Coronary artery (tissue), 2 donors: ENCODE results near the gene SH2D6.
"Not testable (repeated sequence)": the region's sequence is repeated elsewhere in the genome, so short reads cannot be mapped to it uniquely, and the experiment has no call there.

Source experiments
- DNase-seq: peaks from one replicate; pipeline ENCODE4 v3.0.0-alpha.2; 2017; ENCODE audit warnings: low spot score
- H3K27ac ChIP-seq, 2 donors: fragments of 200-600 bp; sonication (generic); one replicate each; pipeline ENCODE4 v1.5.1; 2016 to 2019
- H3K4me3 ChIP-seq: fragments of 200-600 bp; sonication (generic); 2 replicates; pipeline ENCODE4 v1.5.1; 2016; ENCODE audit warnings: mild to moderate bottlenecking, moderate library complexity
- TF ChIP-seq, protein P1 (sequence below): fragments of 200-600 bp; sonication (generic); IDR thresholded peaks from one replicate; pipeline ENCODE4 v1.5.1; 2019; ENCODE audit warnings: antibody characterized with exemption

The SH2D6 gene

DNA sequence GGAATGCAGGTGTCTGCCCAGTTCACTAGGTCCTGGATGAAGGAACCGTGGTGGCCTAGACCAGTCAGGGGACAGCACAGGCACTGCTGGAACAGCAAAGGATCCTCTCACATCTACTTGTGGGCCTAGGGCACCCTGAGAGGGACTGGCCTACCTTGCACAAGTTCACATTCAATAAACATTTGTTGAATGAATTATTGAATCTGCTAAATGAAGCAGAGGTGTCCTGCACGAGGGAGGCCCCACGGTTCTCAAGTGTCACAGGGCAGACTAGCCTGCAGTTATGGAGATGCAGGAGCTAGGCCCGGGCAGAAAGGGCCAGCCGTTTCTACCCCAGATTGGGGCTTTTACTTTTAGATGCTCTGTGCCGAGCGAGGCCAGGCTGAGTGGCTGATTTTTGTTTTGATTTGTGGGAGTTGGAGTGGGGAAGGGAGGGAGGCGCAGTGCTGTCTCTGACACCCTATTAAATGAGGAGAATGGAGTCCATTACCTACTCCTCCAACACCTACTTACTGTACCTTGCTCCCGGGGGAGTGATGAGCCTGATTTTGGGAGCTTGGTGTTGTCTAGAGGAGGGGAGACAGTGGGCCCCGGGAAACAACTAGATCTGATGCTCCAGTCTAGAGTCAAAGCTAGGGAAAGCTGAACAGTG lies 18.4 kb downstream of the SH2D6 start:
- Histone ChIP-seq H3K27ac (peak overlapping the region; percentile 90 to 98), H3K4me3 (peak overlapping the region; percentile 72)
- no peak for DNase-seq
- TF ChIP-seq, protein P1, sequence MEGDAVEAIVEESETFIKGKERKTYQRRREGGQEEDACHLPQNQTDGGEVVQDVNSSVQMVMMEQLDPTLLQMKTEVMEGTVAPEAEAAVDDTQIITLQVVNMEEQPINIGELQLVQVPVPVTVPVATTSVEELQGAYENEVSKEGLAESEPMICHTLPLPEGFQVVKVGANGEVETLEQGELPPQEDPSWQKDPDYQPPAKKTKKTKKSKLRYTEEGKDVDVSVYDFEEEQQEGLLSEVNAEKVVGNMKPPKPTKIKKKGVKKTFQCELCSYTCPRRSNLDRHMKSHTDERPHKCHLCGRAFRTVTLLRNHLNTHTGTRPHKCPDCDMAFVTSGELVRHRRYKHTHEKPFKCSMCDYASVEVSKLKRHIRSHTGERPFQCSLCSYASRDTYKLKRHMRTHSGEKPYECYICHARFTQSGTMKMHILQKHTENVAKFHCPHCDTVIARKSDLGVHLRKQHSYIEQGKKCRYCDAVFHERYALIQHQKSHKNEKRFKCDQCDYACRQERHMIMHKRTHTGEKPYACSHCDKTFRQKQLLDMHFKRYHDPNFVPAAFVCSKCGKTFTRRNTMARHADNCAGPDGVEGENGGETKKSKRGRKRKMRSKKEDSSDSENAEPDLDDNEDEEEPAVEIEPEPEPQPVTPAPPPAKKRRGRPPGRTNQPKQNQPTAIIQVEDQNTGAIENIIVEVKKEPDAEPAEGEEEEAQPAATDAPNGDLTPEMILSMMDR: no peak

DNA sequence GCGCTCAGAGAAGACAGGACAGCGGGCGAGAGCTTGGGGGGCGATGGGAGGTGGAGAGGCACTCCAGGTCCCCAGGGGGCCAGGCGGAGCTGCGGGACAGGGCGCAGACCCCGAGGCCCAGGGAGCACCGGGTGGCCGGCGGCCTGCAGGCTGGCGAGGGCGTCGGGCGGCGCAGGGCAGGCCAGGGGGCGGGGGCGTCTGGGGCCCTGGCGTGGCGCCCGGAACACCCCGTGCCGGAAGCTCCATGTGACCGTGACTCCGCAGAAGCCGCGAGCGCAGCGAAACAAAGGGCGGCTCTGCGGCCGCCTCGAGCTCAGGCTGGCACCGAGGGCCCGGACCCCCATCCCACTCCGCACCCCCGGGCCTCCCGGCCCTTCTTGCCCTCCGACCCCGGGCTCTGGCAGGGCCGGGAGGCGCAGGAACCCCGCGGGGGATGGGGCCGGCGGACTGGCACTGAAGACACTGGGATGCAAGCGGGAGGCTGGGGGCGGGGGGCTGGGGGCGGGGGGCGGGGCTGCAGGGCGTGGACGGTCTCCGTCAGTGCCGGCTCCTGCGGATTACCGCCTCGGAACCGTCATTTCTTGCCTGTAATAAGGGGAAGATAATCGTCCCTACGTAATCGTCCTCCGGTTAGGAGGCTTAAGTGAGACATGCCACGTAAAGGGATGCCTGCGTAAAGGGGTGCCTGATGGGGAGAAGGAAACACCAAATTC lies 19.1 kb downstream of the SH2D6 start:
- peak overlapping the region; percentile 90 to 98 for H3K27ac ChIP-seq
- DNase-seq: peak; percentile 94
- H3K4me3 ChIP-seq: peak overlapping the region; percentile 72
- TF ChIP-seq, protein P1: no peak

DNA sequence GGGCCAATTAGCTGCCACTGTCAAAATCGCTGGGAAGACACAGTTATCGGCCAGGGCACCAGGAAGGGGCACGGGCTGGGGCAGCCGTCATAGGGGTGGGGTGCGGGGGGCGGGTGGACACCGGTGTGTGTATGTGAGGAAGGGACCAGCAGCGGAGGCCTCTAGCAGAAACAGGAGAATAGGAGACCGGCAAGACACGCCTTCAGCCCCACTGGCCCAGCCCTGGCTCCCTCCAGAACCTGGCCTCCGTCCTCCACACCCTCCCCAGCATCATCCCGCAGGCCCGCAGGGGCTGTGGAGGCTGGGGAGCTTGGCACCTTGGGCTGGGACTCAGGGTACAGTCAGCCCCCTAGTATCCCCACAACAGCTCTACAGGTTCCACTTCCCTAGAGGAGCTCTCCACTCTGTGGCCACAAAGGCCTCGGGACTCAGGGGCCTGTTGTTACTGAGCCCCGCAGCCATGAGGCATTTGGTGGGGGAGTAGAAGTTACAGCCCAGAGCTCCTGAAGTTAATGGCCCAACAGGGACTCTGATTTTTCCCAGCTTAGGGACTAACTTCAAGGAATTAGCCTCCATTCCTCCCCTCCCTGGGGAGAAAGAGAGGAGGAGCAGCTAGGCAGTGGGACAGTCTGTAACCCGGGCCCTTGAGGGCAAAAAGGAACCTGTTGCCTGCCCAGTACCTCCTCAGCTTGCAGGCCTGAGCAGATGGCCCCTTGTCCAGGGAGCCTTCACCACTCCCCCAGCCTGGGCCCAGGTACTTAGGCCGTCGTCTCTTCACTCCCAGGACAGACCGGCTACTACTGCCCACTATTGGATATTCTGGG lies 19.9 kb downstream of the SH2D6 start:
- no peak for DNase-seq

GRCh38 chr2:85439025-85439472 lies 20.5 kb downstream of the SH2D6 start:
- peak overlapping the region; percentile 90 to 98 for H3K27ac ChIP-seq
- TF ChIP-seq, protein P1: no peak
- no peak overlapping the region for H3K4me3 ChIP-seq
- DNase-seq: no peak

More for the DNA sequence above, 19.9 kb downstream of the SH2D6 start:
- Histone ChIP-seq H3K27ac (peak overlapping the region; percentile 90 to 98), H3K4me3 (peak overlapping the region; percentile 72)
- TF ChIP-seq, protein P1: no peak

DNA sequence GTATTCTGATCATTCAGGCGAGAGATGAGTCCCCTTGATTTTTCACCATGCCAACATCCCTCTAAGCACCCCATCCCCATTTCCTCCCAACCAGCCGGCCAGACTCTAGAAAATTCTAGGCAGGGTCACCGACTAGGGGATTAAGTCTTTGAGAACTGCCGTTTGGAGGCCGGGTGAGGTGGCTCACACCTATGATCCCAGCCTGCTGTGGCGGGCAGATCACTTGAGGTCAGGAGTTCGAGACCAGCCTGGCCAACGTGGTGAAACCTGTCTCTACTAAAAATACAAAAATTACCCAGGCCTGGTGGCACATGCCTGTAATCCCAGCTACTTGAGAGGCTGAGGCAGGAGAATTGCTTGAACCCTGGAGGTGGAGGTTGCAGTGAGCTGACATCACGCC lies 21.1 kb downstream of the SH2D6 start:
- peak overlapping the region; percentile 13 to 90 for H3K27ac ChIP-seq
- not testable (repeated sequence) for DNase-seq

DNA sequence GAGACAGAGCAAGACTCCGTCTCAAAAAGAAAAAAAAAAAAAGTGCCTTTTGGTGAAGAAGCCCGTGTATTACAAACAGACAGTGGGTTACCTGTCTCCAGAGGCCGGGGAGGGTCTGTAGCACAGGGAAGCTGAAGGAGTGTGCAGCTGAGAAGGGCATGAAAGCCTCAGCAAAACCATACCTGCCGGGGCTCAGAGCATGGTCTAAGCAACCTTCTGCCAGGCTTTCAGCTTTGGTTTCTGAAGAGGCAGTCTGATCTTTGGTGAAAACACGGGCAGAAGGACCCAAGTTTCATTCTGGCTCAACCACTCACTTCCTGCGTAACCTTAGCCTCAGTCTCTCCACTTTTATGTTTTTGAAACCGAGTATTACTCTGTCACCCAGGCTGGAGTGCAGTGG lies 21.5 kb downstream of the SH2D6 start:
- H3K4me3 ChIP-seq: no peak overlapping the region
- H3K27ac ChIP-seq: no peak overlapping the region
- TF ChIP-seq, protein P1: no peak
- DNase-seq: no peak

More for the DNA sequence above, 21.1 kb downstream of the SH2D6 start:
- not testable (repeated sequence) for H3K4me3 ChIP-seq

- Histone ChIP-seq H3K4me3 (no peak overlapping the region), H3K27ac (no peak overlapping the region)
- DNase-seq: no peak
- TF ChIP-seq, protein P1: no peak
These were observed 22.2 kb downstream of the SH2D6 start for GRCh38 chr2:85440729-85441128.
